ENCODE results near the gene GPR146. TPM values are rescaled to one million over a fixed set of nuclear protein-coding genes. Genes with fewer than 3 reads are reported as not detected.

Gene GPR146
- total and polyA plus RNA-seq, 7 donors, result 3.0 to 33.5 (median 10.8) TPM

DNA sequence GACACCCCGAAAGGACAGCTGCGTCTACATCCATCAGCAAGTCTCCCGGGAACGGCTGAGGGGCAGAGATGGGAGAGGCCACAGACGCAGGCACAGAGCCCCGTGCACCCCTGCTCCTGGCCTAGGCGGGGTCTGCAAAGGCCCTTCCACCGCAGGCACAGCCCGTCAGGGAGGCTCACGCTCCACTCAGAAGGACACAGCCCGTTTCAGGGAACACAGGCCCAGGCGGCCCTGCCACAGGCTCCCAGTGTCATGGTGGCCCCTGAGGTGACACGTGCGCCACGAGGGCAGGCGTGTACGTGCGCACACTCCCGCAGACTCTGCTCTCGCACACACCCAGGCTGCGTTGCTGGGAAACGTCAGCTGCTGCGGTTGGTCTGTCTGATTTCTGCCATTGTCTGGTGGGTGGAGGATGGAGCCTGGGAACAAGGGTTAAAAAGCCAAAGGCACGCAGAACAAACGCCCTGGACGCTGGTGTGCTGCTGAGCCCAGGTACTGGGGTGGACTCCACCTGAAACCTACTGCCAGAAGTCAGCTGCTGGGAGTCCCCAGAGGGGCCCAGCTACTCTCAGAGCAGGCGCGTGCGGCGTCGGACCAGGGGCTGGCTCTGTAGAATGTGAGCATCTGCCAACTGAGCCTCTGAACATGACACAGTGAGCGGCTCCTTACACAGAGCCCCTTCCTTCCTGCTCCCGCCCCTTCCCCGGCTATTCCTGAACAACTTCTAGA, 56.7 kb downstream of the GPR146 start:
- no peaks in the 10 kb centered on the region for H3K27me3 ChIP-seq
- DNase-seq, result no peak
- no peak overlapping the region for H3K27ac ChIP-seq
- TF ChIP-seq, protein P1, sequence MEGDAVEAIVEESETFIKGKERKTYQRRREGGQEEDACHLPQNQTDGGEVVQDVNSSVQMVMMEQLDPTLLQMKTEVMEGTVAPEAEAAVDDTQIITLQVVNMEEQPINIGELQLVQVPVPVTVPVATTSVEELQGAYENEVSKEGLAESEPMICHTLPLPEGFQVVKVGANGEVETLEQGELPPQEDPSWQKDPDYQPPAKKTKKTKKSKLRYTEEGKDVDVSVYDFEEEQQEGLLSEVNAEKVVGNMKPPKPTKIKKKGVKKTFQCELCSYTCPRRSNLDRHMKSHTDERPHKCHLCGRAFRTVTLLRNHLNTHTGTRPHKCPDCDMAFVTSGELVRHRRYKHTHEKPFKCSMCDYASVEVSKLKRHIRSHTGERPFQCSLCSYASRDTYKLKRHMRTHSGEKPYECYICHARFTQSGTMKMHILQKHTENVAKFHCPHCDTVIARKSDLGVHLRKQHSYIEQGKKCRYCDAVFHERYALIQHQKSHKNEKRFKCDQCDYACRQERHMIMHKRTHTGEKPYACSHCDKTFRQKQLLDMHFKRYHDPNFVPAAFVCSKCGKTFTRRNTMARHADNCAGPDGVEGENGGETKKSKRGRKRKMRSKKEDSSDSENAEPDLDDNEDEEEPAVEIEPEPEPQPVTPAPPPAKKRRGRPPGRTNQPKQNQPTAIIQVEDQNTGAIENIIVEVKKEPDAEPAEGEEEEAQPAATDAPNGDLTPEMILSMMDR (IDR thresholded peaks at IDR 0.05), result no peak
- no peak for TF ChIP-seq EP300 (IDR thresholded peaks at IDR 0.05)
- no peak overlapping the region for H3K4me3 ChIP-seq
- no peaks in the 10 kb centered on the region for H3K9me3 ChIP-seq
- 88 to 90% methylated on average over 34 of the region's 34 CpGs for WGBS, 2 donors
- no peaks in the 10 kb centered on the region for H3K36me3 ChIP-seq
- intact Hi-C loops (cut with DNase I), result no loop called here
- peaks cover 0 to 10% (median 9%) of the 10 kb centered on the region in 4 donors for H3K4me1 ChIP-seq

DNA sequence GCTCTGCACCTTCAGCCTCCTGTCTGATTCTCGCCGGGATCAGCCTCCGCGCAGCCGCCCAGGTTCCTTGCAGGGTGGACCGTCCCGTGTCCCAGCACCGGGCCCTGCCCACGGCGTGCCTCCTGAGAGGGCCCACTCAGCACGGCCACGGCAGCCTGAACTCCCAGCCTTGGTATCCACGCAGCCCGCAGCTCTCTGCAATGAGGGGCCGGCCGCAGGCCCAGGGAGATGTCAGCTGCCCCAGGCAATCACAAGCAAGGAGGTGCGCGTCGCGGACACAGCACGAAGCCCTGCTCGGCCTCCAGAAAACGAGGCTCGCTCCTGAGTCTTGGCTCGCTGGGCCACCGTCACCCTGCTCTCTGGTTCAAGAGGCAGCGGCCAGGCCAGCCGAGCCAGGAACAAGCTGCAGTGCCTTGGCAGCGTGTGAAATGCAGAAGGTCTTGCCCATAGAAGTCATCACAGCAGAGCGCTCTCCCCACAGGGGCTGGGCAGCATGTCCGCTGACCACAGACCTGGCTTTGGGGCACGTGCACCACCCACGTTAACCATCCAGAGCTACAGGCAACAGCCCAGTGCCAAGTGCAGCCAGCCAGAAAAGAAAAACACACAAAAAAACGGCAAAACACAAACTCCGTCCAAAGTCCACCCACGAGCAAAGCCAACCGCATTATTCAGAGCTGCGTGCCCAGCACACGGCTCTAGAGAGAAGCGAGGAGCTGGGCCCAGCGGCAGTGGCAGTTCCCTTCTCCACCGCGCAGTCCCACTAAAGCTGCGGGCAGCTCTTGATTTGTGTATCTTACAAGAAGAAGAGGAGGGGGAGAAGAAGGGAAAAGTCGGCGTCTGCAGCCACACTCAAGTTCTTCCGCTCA, 57.5 kb downstream of the GPR146 start:
- no peaks in the 10 kb centered on the region for H3K9me3 ChIP-seq
- no peak for DNase-seq
- WGBS, 2 donors, result 92% methylated on average over 47 of the region's 47 CpGs
- intact Hi-C loops (cut with DNase I), result no loop called here
- H3K4me3 ChIP-seq, result no peak overlapping the region
- no peaks in the 10 kb centered on the region for H3K27me3 ChIP-seq
- TF ChIP-seq, protein P1 (IDR thresholded peaks at IDR 0.05), result no peak
- TF ChIP-seq POLR2A (IDR thresholded peaks at IDR 0.05), result no peak
- TF ChIP-seq EP300 (IDR thresholded peaks at IDR 0.05), result no peak
- TF ChIP-seq POLR2AphosphoS5 (IDR thresholded peaks at IDR 0.05), result no peak
- peaks cover 0 to 2% (median 1%) of the 10 kb centered on the region in 4 donors for H3K4me1 ChIP-seq
- no peak overlapping the region for H3K27ac ChIP-seq
- no peaks in the 10 kb centered on the region for H3K36me3 ChIP-seq

- Histone ChIP-seq H3K4me3 (no peak overlapping the region), H3K36me3 (no peaks in the 10 kb centered on the region), H3K27ac (no peak overlapping the region), H3K9me3 (no peaks in the 10 kb centered on the region), H3K27me3 (no peaks in the 10 kb centered on the region), H3K4me1 (no peaks in the 10 kb centered on the region)
- TF ChIP-seq POLR2A (IDR thresholded peaks at IDR 0.05) (no peak), EP300 (IDR thresholded peaks at IDR 0.05) (no peak), POLR2AphosphoS5 (IDR thresholded peaks at IDR 0.05) (no peak)
- TF ChIP-seq, protein P1 (IDR thresholded peaks at IDR 0.05), result no peak
- intact Hi-C loops (cut with DNase I), result no loop called here
- 84 to 86% methylated on average over 34 of the region's 34 CpGs for WGBS, 2 donors
- no peak for DNase-seq
Observed at GRCh38 chr7:1103009-1103788, 58.9 kb downstream of the GPR146 start.

DNA sequence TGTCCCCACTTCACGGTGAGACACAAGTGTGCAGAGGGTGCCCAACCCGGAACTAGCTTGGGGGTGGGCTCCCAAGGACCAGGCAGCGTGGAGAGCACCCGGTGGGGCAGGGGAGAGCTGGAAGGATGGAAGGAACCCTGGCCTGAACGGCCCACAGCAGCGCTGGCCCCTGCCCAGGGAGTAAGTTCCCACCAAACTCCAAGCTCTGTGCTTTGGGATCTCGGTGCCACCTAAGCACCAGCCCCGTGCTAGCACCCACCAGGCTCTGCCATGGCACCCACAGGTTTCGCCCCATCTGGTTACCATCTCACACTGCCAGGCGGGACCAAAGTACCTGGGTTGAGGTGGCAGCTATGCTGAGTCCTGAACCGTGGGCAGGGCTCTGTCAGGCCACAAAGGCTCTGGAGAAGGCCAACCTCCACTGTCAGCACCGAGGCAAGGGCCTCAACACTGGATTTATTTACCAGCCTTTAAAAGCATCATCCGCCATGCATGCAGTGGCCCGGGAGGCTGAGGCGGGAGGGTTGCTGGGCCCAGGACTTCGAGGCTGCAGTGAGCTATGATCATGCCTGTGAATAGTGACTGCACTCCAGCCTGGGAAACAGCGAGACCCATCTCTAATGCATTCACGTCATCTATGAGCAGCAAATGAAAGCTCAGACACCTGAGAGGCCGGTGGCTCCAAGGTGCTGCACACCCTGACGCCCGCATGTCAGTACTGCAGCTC, 59.6 kb downstream of the GPR146 start:
- TF ChIP-seq POLR2AphosphoS5 (IDR thresholded peaks at IDR 0.05) (no peak), POLR2A (IDR thresholded peaks at IDR 0.05) (no peak), EP300 (IDR thresholded peaks at IDR 0.05) (no peak)
- TF ChIP-seq, protein P1 (IDR thresholded peaks at IDR 0.05), result no peak
- Histone ChIP-seq H3K9me3 (no peaks in the 10 kb centered on the region), H3K36me3 (no peaks in the 10 kb centered on the region), H3K27me3 (no peaks in the 10 kb centered on the region), H3K27ac (no peak overlapping the region), H3K4me1 (no peaks in the 10 kb centered on the region), H3K4me3 (no peak overlapping the region)
- intact Hi-C loops (cut with DNase I), result no loop called here
- WGBS, 2 donors, result 92% methylated on average over 21 of the region's 21 CpGs
- DNase-seq, result no peak
